Fibroblast of mammary gland (primary cell): ENCODE measurements around the gene ACBD6.

Source experiments
- DNase-seq: peaks from one replicate; pipeline ENCODE4 v3.0.0-alpha.2; 2010; ENCODE audit warnings: low read depth
- H3K4me3 ChIP-seq: 2 replicates; pipeline ENCODE4 v1.5.1; 2011; ENCODE audit warnings: low read depth, mild to moderate bottlenecking, low read length, moderate library complexity; ENCODE audit not compliant: control insufficient read depth
- TF ChIP-seq, protein P1 (sequence below): conservative IDR thresholded peaks from 2 replicates; pipeline ENCODE4 v1.5.1; 2011; ENCODE audit warnings: low read depth, low read length, inconsistent platforms; ENCODE audit not compliant: control insufficient read depth, insufficient read depth

The ACBD6 gene

DNA sequence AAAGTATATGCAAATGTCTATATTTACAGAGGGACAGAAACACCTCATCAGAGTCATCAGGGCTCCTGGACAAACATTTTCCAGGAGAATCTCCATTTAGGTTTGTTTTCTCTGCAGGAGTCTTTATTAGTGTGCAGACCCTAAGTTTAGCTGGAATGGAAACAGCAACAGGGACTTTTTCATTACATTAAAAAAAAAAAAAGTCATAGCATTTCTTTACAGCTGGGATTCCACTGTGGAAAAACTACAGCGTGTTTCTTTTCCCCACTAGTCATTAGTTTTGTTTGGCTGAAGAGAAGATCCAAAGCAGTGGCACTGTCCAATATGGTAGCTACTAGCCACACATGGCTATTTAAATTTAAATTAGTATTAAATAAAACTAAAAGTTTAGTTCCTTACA lies 222.7 kb downstream of the ACBD6 start:
- TF ChIP-seq, protein P1, sequence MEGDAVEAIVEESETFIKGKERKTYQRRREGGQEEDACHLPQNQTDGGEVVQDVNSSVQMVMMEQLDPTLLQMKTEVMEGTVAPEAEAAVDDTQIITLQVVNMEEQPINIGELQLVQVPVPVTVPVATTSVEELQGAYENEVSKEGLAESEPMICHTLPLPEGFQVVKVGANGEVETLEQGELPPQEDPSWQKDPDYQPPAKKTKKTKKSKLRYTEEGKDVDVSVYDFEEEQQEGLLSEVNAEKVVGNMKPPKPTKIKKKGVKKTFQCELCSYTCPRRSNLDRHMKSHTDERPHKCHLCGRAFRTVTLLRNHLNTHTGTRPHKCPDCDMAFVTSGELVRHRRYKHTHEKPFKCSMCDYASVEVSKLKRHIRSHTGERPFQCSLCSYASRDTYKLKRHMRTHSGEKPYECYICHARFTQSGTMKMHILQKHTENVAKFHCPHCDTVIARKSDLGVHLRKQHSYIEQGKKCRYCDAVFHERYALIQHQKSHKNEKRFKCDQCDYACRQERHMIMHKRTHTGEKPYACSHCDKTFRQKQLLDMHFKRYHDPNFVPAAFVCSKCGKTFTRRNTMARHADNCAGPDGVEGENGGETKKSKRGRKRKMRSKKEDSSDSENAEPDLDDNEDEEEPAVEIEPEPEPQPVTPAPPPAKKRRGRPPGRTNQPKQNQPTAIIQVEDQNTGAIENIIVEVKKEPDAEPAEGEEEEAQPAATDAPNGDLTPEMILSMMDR = no peak

DNA sequence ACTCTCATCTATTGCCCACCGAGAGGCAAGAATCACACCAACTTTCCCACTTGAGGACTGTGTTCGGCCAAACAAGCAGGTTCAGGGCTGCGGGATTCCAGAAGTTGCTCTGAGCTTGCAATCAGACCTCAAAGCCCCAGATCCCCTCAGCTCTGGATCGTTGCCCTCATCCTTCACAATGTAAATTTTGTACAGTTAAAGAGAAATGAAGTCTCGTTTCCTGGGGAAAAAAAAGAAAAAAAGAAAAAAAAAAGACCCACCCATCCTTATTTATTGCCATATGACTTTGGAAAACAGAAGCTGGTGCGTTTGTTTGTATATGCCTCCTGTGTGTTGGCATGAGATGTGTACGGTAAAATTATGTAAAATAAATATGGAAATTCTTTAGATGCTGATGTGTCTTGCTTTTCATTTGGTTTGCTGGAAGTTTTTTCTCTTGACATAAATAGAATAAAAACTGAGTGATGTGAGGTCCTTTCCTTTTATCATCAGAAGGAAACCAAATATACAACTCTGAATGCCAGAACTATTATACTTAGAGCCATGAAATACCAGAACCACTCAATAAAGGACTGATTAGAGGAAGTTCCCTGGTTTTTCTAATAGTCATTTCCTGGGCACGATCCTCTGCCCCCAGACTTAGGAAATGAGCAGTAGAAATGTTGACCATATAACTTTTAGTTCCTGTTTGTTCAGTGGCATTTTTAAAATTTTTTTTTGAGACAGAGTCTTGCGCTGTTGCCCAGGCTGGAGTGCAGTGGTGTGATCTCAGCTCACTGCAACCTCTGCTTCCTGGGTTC lies 223.6 kb downstream of the ACBD6 start:
- TF ChIP-seq, protein P1 = no peak

More for the DNA sequence above, 222.7 kb downstream of the ACBD6 start:
- no peak for DNase-seq
- no peak overlapping the region for H3K4me3 ChIP-seq

DNA sequence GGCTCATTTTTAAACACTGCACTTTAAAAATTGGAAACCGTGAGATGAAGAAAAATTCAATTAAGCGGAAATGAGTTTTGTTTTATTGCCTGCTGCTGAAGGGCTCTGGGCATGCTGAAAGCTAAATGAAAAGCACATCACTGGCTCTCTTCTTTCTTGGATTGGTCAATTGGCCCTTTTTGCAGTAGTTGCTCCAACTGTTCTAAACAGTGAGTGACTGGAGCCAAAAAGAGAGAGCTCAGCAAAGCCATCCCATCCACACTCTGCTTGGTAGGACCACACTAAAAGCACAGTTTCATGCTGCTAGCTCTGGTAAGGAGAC lies 224.2 kb downstream of the ACBD6 start:
- DNase-seq = no peak
- TF ChIP-seq, protein P1 = no peak

More for the DNA sequence above, 223.6 kb downstream of the ACBD6 start:
- no peak for DNase-seq
- no peak overlapping the region for H3K4me3 ChIP-seq

DNA sequence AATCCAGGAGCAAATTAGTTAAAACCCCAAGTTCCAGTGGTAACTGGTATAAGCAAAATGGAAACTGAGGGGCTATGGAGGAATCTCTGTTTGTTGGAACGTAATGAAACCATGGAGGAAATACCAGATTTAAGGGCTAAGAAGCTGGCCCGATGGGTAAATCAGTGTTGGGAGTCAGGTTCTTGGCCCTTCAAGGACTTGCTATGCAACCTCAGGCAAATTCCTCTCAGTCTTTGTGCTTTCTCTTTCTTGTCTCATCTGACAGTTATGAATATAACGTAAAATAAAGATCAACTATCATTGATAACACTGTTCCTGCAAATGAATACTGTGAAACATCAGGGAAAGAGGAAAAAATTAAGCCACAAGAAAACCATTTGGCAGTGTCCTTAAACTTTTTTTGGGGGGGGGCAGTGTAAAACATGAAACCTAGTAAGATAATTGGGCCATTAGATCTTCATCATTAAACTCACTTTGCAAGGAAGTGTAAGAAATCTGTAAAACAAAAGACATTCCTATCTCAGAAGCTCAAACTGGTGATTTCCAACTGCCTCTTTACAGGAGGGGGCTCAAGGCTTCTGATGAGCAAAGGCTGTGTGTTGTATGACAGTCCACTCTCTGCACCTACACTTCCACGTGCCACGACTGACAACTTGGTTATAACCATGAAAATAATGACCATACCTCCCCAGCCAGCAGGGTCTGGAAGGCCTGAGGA lies 224.7 kb downstream of the ACBD6 start:
- DNase-seq = no peak
- H3K4me3 ChIP-seq = no peak overlapping the region
- TF ChIP-seq, protein P1 = no peak

More for the DNA sequence above, 224.2 kb downstream of the ACBD6 start:
- no peak overlapping the region for H3K4me3 ChIP-seq

DNA sequence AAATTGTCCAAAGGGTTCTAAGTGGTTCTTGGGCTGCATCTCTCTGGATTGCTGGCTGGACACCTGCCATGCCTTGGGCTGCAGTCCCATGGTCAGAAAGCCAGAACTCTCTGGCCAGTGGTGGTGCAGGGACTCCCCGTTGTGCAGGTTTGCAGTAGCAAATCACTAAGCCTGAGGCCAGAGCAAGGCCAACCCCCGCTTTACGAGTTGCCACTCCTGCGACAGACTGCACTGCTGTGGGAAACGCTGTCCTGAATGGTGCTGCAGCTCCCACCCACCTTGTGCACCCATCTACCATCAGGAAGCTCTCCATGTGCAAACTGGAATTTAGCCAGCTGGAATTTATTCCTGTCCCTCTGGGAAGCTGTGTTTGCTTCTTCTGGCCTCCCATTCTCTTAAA lies 226.7 kb downstream of the ACBD6 start:
- TF ChIP-seq, protein P1 = no peak
- no peak for DNase-seq

DNA sequence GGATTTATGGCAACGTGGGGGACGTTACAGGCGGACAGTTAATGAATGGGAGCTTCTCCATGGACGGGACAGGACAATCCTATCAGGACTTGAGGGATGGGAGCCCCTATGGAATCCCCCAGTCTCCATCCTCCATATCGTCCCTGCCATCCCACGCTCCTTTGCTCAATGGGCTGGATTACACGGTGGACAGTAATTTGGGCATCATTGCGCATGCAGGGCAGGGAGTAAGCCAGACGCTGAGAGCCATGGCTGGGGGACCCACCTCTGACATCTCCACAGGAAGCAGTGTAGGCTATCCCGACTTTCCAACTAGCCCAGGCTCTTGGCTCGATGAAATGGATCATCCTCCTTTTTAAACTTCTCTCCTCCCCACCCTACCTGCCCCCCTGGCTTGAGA lies 228.2 kb downstream of the ACBD6 start:
- DNase-seq = no peak
- H3K4me3 ChIP-seq = no peak overlapping the region
- TF ChIP-seq, protein P1 = no peak

More for the DNA sequence above, 226.7 kb downstream of the ACBD6 start:
- H3K4me3 ChIP-seq = no peak overlapping the region

DNA sequence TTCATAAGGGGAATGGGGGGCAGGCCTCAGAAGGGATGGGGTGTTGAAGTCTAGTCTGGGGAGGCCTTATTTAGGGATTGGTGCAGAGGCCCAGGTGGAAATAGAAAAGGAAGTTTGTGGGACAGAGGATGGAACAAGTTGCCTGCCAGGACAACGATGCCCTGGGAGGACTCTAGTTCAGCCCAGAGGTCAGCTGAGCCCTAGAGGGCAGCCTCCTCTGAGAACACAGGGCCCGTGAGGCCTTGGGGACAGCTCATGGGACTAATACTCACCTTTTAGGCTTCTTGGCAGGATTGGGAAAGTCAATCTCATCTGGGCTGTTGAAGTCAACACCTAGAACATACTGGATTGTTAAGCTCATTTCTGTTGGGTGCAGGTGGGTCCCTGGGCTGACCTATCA lies 229.3 kb downstream of the ACBD6 start:
- DNase-seq = no peak
- H3K4me3 ChIP-seq = no peak overlapping the region

More for the DNA sequence above, 229.3 kb downstream of the ACBD6 start:
- TF ChIP-seq, protein P1 = no peak
